ENCODE results near the gene ANKRD37. TPM values are rescaled to one million over a fixed set of nuclear protein-coding genes. Genes with fewer than 3 reads are reported as not detected.

Gene ANKRD37
- total and polyA plus RNA-seq, 2 donors = 11.0 to 13.6 TPM

- H3K4me1 ChIP-seq (ENCODE audit: control insufficient read depth in 2 of 2, insufficient read depth in 2 of 2, low read length in 2 of 2) = peaks cover 12 to 15% of the 10 kb centered on the region in 2 donors
- H3K27me3 ChIP-seq (ENCODE audit: control insufficient read depth in 2 of 2, insufficient read depth in 1 of 2, low read length in 1 of 2) = peaks cover 0 to 19% of the 10 kb centered on the region in 2 donors
- H3K4me3 ChIP-seq (ENCODE audit: low read length in 2 of 2) = peak within 1 kb of the TSS; percentile 85 to 86
- H3K27ac ChIP-seq (ENCODE audit: low read depth in 1 of 2, low read length in 1 of 2) = peak within 1 kb of the TSS; percentile 92 to 94
- WGBS = under 1% methylated on average over 66 of the region's 66 CpGs
- H3K36me3 ChIP-seq (ENCODE audit: control insufficient read depth in 2 of 2, insufficient read depth in 2 of 2, low read length in 1 of 2) = no peaks in the 10 kb centered on the region
- H3K9me3 ChIP-seq (ENCODE audit: control insufficient read depth in 2 of 2, insufficient read depth in 1 of 2, low read length in 1 of 2) = peaks cover 0 to 5% of the 10 kb centered on the region in 2 donors
- DNase-seq (ENCODE audit: low read depth in 6 of 9, low spot score in 9 of 9) = peak; percentile 83 to 95 (median 89)
These were observed 29.2 kb downstream of the ANKRD37 start, which contains the start of gene UFSP2 for GRCh38 chr4:185425647-185426352. Gene UFSP2 (minus strand): TSS chr4:185425964. CDS start chr4:185425868, 96 bp downstream.

- Histone ChIP-seq H3K27ac (ENCODE audit: low read depth in 1 of 2, low read length in 1 of 2) (no peak overlapping the region), H3K27me3 (ENCODE audit: control insufficient read depth in 2 of 2, insufficient read depth in 1 of 2, low read length in 1 of 2) (peaks cover 0 to 19% of the 10 kb centered on the region in 2 donors), H3K9me3 (ENCODE audit: control insufficient read depth in 2 of 2, insufficient read depth in 1 of 2, low read length in 1 of 2) (peaks cover 0 to 5% of the 10 kb centered on the region in 2 donors), H3K4me1 (ENCODE audit: control insufficient read depth in 2 of 2, insufficient read depth in 2 of 2, low read length in 2 of 2) (peaks cover 12 to 15% of the 10 kb centered on the region in 2 donors), H3K4me3 (ENCODE audit: low read length in 2 of 2) (no peak overlapping the region), H3K36me3 (ENCODE audit: control insufficient read depth in 2 of 2, insufficient read depth in 2 of 2, low read length in 1 of 2) (no peaks in the 10 kb centered on the region)
- no peak for DNase-seq (ENCODE audit: low read depth in 6 of 9, low spot score in 9 of 9)
- 93% methylated on average over 22 of the region's 22 CpGs for WGBS
These were observed 30.5 kb downstream of the ANKRD37 start for GRCh38 chr4:185426960-185427688.

- H3K36me3 ChIP-seq (ENCODE audit: control insufficient read depth in 2 of 2, insufficient read depth in 2 of 2, low read length in 1 of 2) = no peaks in the 10 kb centered on the region
- peaks cover 0 to 5% of the 10 kb centered on the region in 2 donors for H3K9me3 ChIP-seq (ENCODE audit: control insufficient read depth in 2 of 2, insufficient read depth in 1 of 2, low read length in 1 of 2)
- peaks cover 8 to 11% of the 10 kb centered on the region in 2 donors for H3K4me1 ChIP-seq (ENCODE audit: control insufficient read depth in 2 of 2, insufficient read depth in 2 of 2, low read length in 2 of 2)
- no peak for DNase-seq (ENCODE audit: low read depth in 6 of 9, low spot score in 9 of 9)
- no peak overlapping the region for H3K27ac ChIP-seq (ENCODE audit: low read depth in 1 of 2, low read length in 1 of 2)
- 69% methylated on average over 5 of the region's 5 CpGs for WGBS
- peaks cover 0 to 23% of the 10 kb centered on the region in 2 donors for H3K27me3 ChIP-seq (ENCODE audit: control insufficient read depth in 2 of 2, insufficient read depth in 1 of 2, low read length in 1 of 2)
- H3K4me3 ChIP-seq (ENCODE audit: low read length in 2 of 2) = no peak overlapping the region
These were observed 33.0 kb downstream of the ANKRD37 start for GRCh38 chr4:185429660-185430059.

GRCh38 chr4:185435466-185435865 is 38.8 kb downstream of the ANKRD37 start:
- no peak overlapping the region for H3K27ac ChIP-seq (ENCODE audit: low read depth in 1 of 2, low read length in 1 of 2)
- no peak for DNase-seq (ENCODE audit: low read depth in 6 of 9, low spot score in 9 of 9)
- no peaks in the 10 kb centered on the region for H3K4me1 ChIP-seq (ENCODE audit: control insufficient read depth in 2 of 2, insufficient read depth in 2 of 2, low read length in 2 of 2)
- H3K36me3 ChIP-seq (ENCODE audit: control insufficient read depth in 2 of 2, insufficient read depth in 2 of 2, low read length in 1 of 2) = no peaks in the 10 kb centered on the region
- no peak overlapping the region for H3K4me3 ChIP-seq (ENCODE audit: low read length in 2 of 2)
- H3K9me3 ChIP-seq (ENCODE audit: control insufficient read depth in 2 of 2, insufficient read depth in 1 of 2, low read length in 1 of 2) = no peaks in the 10 kb centered on the region
- H3K27me3 ChIP-seq (ENCODE audit: control insufficient read depth in 2 of 2, insufficient read depth in 1 of 2, low read length in 1 of 2) = peaks cover 0 to 7% of the 10 kb centered on the region in 2 donors

GRCh38 chr4:185437809-185438208 is 41.2 kb downstream of the ANKRD37 start:
- no peak overlapping the region for H3K27ac ChIP-seq (ENCODE audit: low read depth in 1 of 2, low read length in 1 of 2)
- H3K36me3 ChIP-seq (ENCODE audit: control insufficient read depth in 2 of 2, insufficient read depth in 2 of 2, low read length in 1 of 2) = no peaks in the 10 kb centered on the region
- peaks cover 0 to 2% of the 10 kb centered on the region in 2 donors for H3K27me3 ChIP-seq (ENCODE audit: control insufficient read depth in 2 of 2, insufficient read depth in 1 of 2, low read length in 1 of 2)
- no peaks in the 10 kb centered on the region for H3K4me1 ChIP-seq (ENCODE audit: control insufficient read depth in 2 of 2, insufficient read depth in 2 of 2, low read length in 2 of 2)
- H3K4me3 ChIP-seq (ENCODE audit: low read length in 2 of 2) = no peak overlapping the region
- DNase-seq (ENCODE audit: low read depth in 6 of 9, low spot score in 9 of 9) = no peak
- H3K9me3 ChIP-seq (ENCODE audit: control insufficient read depth in 2 of 2, insufficient read depth in 1 of 2, low read length in 1 of 2) = no peaks in the 10 kb centered on the region

GRCh38 chr4:185441479-185441878 is 44.8 kb downstream of the ANKRD37 start:
- DNase-seq (ENCODE audit: low read depth in 6 of 9, low spot score in 9 of 9) = no peak
- WGBS = 96% methylated on average over 2 of the region's 2 CpGs

GRCh38 chr4:185445209-185445608 is 48.6 kb downstream of the ANKRD37 start:
- 95% methylated on average over 2 of the region's 2 CpGs for WGBS
- no peaks in the 10 kb centered on the region for H3K4me1 ChIP-seq (ENCODE audit: control insufficient read depth in 2 of 2, insufficient read depth in 2 of 2, low read length in 2 of 2)
- DNase-seq (ENCODE audit: low read depth in 6 of 9, low spot score in 9 of 9) = no peak
- H3K27me3 ChIP-seq (ENCODE audit: control insufficient read depth in 2 of 2, insufficient read depth in 1 of 2, low read length in 1 of 2) = no peaks in the 10 kb centered on the region
- H3K36me3 ChIP-seq (ENCODE audit: control insufficient read depth in 2 of 2, insufficient read depth in 2 of 2, low read length in 1 of 2) = no peaks in the 10 kb centered on the region
- H3K4me3 ChIP-seq (ENCODE audit: low read length in 2 of 2) = no peak overlapping the region
- no peaks in the 10 kb centered on the region for H3K9me3 ChIP-seq (ENCODE audit: control insufficient read depth in 2 of 2, insufficient read depth in 1 of 2, low read length in 1 of 2)
- no peak overlapping the region for H3K27ac ChIP-seq (ENCODE audit: low read depth in 1 of 2, low read length in 1 of 2)

More at GRCh38 chr4:185441479-185441878, 44.8 kb downstream of the ANKRD37 start:
- Histone ChIP-seq H3K4me1 (ENCODE audit: control insufficient read depth in 2 of 2, insufficient read depth in 2 of 2, low read length in 2 of 2) (no peaks in the 10 kb centered on the region), H3K27ac (ENCODE audit: low read depth in 1 of 2, low read length in 1 of 2) (no peak overlapping the region), H3K36me3 (ENCODE audit: control insufficient read depth in 2 of 2, insufficient read depth in 2 of 2, low read length in 1 of 2) (no peaks in the 10 kb centered on the region), H3K4me3 (ENCODE audit: low read length in 2 of 2) (no peak overlapping the region), H3K27me3 (ENCODE audit: control insufficient read depth in 2 of 2, insufficient read depth in 1 of 2, low read length in 1 of 2) (no peaks in the 10 kb centered on the region), H3K9me3 (ENCODE audit: control insufficient read depth in 2 of 2, insufficient read depth in 1 of 2, low read length in 1 of 2) (no peaks in the 10 kb centered on the region)

Data from thymus (tissue), 11 donors.